GM12874 (cell line): ENCODE measurements around the gene AHI1.

Experiments used
- TF ChIP-seq, protein P1 (sequence below): IDR thresholded peaks from 2 replicates; pipeline ENCODE4 v1.5.1; 2011; ENCODE audit warnings: low read depth, mild to moderate bottlenecking, control low read depth, low read length, moderate library complexity; ENCODE audit not compliant: insufficient read depth

AHI1 gene

DNA sequence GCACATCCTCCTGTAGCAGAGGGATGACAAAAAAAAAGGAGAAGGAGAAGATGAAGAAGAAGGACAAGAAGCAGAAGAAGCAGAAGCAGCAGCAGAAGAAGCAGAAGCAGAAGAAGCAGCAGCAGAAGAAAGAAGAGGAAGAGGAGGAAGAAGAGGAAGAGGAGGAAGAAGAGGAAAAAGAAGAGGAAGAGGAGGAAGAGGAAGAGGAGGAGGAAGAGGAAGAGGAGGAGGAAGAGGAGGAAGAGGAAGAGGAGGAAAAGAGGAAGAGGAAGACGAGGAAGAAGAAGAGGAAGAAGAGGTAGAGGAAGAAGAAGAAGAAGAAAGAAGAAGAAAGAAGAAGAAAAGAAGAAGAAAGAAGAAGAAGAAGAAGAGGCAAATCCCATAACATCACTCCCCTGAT is 35.0 kb upstream of the AHI1 start:
- TF ChIP-seq, protein P1, sequence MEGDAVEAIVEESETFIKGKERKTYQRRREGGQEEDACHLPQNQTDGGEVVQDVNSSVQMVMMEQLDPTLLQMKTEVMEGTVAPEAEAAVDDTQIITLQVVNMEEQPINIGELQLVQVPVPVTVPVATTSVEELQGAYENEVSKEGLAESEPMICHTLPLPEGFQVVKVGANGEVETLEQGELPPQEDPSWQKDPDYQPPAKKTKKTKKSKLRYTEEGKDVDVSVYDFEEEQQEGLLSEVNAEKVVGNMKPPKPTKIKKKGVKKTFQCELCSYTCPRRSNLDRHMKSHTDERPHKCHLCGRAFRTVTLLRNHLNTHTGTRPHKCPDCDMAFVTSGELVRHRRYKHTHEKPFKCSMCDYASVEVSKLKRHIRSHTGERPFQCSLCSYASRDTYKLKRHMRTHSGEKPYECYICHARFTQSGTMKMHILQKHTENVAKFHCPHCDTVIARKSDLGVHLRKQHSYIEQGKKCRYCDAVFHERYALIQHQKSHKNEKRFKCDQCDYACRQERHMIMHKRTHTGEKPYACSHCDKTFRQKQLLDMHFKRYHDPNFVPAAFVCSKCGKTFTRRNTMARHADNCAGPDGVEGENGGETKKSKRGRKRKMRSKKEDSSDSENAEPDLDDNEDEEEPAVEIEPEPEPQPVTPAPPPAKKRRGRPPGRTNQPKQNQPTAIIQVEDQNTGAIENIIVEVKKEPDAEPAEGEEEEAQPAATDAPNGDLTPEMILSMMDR: no peak

DNA sequence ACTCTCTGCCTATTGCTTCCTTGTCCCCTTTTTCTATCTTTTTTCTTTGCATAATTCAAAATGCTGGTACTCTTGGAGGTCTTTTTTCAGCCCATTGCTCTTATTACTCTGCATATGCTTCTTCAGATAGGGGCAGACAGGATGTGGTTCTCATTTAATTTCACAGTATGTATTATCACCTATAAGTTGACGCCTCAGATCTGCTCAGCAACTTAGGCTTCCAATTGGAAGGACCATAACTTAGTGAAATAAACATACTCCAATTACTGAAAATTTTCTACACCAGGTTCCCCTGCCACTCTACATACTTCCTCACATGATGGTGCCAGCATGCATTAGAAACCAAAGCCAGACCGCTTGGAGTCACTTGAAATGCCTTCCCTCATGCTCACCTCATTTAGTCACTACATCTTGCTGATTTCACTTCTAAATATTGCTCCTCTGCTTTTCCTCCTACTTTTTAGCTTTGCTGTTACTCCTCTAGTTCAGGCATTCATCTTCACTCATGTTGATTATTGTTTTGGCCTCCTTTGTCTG is 34.5 kb upstream of the AHI1 start:
- TF ChIP-seq, protein P1: no peak

DNA sequence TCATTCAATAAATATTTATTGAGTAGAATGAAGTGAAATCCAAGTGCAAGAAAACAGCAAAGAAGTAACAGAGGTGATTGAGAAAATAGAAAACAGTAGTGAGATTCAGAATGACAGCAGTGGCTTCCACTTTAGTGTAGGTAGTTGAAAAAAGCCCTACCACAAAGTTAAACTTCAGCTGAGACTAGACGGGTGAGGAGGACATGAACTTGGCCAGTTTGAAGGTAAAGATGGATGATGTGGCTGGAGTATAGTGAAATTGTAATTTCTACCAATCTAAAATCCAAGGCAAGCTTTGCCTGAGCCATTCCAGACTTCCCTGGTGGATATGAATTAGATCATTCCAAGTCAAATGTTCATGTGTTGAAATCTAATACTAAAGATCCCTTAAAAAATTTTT is 32.6 kb upstream of the AHI1 start:
- TF ChIP-seq, protein P1: no peak

- TF ChIP-seq, protein P1: no peak
Measured at GRCh38 chr6:135527960-135528249, 30.4 kb upstream of the AHI1 start.

DNA sequence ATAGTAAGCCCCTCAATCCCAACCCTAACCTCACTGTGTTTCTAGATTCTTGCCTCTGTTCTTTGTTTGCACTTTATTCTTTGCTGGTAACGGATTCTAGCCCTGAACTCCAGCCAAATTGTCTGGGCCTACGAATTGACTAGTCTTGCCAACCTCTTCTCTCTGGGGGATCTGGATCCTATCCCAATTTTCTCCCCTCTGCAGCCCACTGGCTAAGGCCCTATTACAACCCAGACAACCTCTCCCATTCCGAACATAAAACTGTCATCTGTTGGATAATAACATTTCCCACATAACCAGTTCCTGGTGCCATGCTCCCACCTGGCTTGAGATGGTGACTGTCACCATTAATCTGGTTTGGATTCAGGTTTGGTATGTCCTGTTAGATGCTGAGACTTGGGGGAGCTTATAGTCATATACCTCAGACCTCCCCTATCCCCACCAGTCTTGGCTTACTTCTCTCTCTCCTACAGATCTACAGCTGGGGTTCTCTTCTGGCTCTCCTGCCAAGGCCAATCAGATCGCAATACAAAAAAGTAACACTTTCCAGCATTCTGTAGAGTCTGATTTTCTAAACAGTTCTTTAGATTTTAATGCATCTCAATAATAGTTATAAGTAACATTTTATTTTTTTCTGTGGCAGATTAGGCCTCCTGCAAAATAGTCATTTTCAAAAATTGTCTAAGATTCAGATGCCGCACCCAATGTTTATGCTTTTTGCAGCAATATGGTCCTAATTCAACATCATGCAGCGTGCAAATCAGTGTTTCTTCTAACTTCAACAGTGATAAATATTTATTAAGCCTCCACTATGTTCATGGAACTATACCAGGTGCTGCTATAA is 29.8 kb upstream of the AHI1 start:
- TF ChIP-seq, protein P1: no peak

GRCh38 chr6:135525594-135525993 is 28.1 kb upstream of the AHI1 start:
- TF ChIP-seq, protein P1: no peak

GRCh38 chr6:135522965-135523692 is 25.6 kb upstream of the AHI1 start:
- TF ChIP-seq, protein P1: no peak
